OCI-LY7 (cell line): Measurements from ENCODE around the gene PTDSS2.

Experiments used
- CTCF ChIP-seq: fragments of 200-600 bp; sonication (generic); conservative IDR thresholded peaks from 2 replicates; pipeline ENCODE4 v1.5.1; 2014; ENCODE audit warnings: mild to moderate bottlenecking, antibody characterized with exemption, low read length, moderate library complexity, mixed read lengths
- EZH2phosphoT487 ChIP-seq: fragments of 200-600 bp; sonication (generic); IDR thresholded peaks from 2 replicates; pipeline ENCODE4 v1.6.1; 2018; ENCODE audit warnings: low read depth, borderline replicate concordance, mild to moderate bottlenecking, mixed run types, antibody characterized with exemption, low read length, moderate library complexity, mixed read lengths

GRCh38 chr11:433111-433510 lies 17.0 kb upstream of the PTDSS2 start:
- no peak for TF ChIP-seq CTCF
- TF ChIP-seq EZH2phosphoT487: no peak
